ENCODE data around the gene SMURF2.

Gene SMURF2

DNA sequence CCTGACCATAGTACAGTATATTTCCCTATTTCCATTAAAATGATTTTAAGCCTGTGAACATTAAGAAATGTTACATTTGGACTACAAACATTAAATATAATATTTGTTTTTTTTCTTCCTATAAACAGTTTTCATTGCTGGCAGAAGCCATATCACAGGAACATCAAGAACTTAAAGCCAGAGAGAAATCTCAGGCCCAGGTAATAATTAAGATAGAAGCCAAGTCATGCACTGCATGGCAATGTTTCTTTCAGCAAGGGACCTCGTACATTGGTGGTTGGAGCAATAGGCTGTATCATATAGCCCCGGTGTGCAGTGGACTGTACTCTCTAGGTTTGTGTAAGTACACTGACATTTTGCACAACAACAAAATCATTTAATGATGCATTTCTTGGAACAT, 125.2 kb downstream of the SMURF2 start:
- no peak for DNase-seq

- DNase-seq: no peak
These were observed 126.8 kb downstream of the SMURF2 start for GRCh38 chr17:64535357-64535756.

- peak; percentile 35 for DNase-seq
These were observed 127.9 kb downstream of the SMURF2 start for GRCh38 chr17:64534187-64534586.

DNA sequence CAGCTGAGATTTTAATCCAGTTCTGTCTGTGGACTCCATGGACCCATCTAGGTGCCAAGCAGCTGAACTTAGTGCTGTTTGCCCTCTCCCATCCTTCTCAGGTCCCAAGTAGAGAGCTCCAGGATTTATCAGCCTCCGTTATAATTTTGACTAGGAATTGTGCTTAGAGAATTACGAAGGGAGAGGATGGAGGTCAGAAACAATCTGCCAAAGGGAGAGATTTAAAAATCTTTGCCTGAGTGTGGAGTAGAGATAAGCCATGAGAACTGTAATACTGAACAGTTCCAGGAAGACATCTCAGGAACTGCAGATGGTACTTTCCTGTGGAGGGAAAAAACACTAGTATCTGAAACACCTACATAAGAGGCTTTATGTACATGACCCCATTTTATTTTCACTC, 128.3 kb downstream of the SMURF2 start:
- DNase-seq: peak; percentile 71

DNA sequence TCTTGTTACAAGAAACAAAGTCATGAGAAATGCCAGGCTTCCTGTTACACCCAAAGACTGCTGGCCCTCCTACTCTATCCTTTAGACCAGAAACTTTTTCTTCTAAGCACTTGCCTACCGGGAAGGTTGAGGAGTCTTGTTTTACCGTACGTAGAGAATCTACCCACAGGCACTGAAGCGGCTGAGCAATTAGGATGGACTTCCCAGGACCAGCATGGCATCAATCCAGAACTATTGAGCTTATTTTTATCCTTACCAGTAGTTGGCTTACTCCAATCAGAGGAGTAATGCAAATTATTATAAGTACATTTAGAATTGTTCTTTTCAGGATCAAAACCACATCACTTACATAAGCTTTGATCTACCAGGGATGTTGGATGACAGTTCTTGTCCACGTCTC, 129.7 kb downstream of the SMURF2 start:
- DNase-seq: no peak

- DNase-seq: no peak
These were observed 130.1 kb downstream of the SMURF2 start for GRCh38 chr17:64531955-64532371.

DNA sequence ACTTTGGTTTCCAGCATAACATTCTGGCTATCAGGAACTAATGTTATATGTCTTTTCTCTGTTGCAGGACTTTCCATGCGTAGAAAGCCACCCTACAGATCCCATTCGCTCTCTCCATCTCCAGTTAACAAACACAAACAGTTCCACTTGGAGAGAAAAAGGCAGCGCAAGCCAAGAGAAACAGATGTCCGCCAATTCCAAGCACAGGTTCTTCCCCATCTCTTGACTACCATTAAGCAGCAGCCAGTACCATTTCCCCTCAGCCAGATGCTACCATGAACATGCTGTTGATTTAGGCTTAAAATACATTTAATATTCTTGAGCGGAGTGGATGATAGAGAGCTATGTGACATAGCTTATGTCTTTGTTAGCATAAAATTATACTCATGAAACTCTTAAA, 132.9 kb downstream of the SMURF2 start:
- DNase-seq: no peak

DNA sequence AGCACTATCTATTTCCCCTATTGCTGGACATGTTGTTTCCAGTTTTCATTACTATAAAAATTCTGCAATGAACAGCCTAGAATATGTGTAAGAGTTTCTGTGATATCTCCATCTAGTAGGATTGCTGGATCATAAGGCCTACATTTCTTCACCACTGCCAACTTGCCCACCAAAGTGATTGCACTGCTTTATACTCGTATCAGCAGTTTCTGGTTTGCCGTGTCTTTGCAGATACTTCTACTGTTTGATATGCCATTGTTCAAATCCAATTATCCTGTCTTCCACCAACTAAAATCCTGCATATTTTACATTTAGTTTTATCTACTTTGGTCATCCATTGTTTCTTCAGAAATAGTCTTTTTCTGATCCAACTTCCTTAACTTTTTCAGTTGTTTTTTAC, 134.2 kb downstream of the SMURF2 start:
- no peak for DNase-seq

GRCh38 chr17:64520359-64520758, 141.7 kb downstream of the SMURF2 start:
- DNase-seq: no peak

GRCh38 chr17:64519601-64520000, 142.5 kb downstream of the SMURF2 start:
- DNase-seq: no peak

- DNase-seq: no peak
These were observed 146.3 kb downstream of the SMURF2 start for GRCh38 chr17:64515829-64516228.

- DNase-seq: no peak
These were observed 146.7 kb downstream of the SMURF2 start for GRCh38 chr17:64515419-64515818.

DNA sequence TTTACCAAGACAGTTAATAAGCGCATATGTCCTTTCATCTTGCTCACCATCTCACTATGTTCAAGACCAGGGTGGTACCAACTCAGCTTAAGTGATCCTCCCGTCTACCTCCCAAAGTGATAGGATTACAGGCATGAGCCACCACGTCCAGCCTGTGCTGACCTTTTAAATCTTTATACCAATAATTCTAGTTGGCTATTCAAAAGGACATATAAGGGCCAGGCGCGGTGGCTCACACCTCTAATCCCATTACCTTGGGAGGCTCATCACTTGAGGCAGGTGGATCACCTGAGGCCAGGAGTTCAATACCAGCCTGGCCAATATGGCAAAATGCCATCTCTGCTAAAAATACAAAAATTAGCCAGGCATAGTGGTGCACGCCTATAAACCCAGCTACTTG, 152.9 kb downstream of the SMURF2 start:
- no peak for DNase-seq

- DNase-seq: no peak
These were observed 153.4 kb downstream of the SMURF2 start for GRCh38 chr17:64508683-64509082.

DNA sequence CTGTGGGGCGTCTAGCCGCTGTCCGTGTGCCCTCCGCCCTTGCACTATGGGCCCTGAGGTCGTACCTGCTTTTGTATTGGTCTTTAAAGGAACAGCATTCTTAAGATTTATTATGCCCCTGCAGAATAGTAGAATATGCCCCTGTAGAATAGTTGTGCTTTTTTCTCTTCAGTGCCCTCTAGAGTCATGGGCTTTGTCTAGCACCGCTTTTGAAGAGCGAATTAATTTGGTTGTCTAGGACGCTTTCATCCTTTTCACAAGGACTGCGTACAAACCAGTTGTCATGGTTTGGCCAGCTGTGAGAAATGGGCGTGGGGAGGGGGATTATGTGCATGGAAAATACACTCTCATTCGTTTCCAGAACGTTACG, 154.7 kb downstream of the SMURF2 start:
- peak; percentile 83 for DNase-seq

DNA sequence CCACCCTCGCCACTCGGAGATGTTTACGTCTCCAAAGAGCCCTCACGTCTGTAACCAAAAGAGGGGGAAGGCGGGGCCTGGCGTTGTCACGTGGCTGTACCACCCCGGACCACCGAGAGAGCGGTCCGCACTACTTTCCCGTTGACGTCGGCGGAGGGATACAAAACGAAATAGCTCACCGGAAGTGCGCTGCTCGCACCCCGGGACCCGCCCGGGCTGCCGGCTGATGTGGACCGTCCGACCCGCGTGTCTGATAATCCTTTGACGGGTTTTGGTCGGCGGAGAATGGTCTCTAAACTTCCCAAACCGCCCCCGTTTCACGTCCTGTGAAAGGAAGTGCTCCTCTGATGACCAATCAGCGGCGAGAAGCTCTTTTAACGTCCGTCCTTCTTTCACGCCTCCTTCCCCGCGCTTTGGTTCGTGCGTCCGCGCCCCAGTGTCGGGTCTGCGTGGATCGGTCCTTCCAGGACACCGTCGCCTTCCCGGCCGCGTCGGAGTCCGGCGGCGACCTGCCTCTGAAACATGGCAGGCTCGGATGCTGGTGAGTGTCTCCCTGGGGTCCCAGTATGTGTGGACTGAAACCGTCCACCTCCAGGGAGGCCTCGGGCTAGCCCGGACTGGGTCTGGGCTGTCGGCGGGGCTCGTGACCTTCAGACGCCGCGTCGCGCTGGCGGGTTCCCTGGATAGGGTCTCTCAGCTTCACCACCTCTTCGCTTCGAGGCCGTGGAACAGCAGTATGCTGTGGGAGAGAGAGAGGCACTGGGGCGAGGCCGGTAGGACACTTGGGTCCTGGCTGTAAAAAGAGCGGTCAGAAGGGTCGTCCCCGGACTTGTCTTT, 155.3 kb downstream of the SMURF2 start, which contains the start of gene CEP95:
Gene CEP95, plus strand, starts transcription at position 402 of the 837 bp plus-strand sequence. Its CDS starts 121 bp downstream, at position 523.
- peak; percentile 97 for DNase-seq

GRCh38 chr17:64506201-64506575, 155.9 kb downstream of the SMURF2 start, which contains the start of gene DDX5:
Gene DDX5, minus strand, starts transcription at chr17:64506289. Its CDS starts 170 bp downstream, at chr17:64506119.
- peak; percentile 96 for DNase-seq

- peak; percentile 89 for DNase-seq
These were observed 156.5 kb downstream of the SMURF2 start for GRCh38 chr17:64505340-64506200.

DNA sequence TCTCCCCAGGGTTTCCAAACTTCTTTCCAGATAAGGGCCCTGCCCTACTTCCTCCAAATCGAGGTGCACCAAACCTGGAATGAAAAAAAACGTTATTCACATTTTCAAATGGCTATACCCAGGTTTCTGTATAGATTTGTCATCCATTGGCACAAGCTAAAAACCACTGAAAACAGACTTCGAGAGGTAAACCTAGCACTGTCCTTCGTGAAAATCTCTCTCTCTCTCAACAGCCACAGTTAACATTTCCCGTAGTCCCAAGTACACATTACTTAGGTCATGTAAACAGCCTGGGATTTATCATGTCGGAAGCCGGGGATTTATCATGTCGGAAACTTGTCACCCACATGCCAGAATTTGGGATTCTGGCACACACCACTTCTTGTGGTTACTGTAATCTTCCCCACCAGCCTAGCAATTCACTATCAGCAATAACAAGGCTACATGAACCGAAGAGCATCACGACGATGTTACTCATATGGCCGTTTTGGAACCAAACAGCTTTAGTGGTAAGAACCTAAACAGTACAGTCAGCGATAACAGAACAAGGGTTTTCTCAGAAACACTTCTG, 157.3 kb downstream of the SMURF2 start:
- peak; percentile 87 for DNase-seq

- no peak for DNase-seq
These were observed 158.0 kb downstream of the SMURF2 start for GRCh38 chr17:64503821-64504768.

DNA sequence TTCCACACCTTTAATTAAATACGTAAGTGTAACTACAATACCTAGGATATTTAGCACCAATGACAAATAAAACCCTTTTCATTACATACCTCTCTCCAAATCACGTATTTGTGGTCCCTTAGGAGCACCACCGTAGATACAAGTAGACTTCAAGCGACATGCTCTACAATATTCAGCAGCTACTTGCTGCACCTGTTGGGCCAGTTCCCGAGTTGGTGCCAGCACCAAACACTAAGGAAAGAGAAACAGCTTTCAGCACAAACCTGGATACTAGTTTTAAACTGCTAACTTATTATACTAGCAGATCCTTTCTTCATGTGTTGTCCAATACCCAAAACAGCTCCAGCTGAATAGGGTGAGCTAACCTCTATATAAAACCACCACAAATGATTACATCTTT, 158.8 kb downstream of the SMURF2 start:
- no peak for DNase-seq

DNA sequence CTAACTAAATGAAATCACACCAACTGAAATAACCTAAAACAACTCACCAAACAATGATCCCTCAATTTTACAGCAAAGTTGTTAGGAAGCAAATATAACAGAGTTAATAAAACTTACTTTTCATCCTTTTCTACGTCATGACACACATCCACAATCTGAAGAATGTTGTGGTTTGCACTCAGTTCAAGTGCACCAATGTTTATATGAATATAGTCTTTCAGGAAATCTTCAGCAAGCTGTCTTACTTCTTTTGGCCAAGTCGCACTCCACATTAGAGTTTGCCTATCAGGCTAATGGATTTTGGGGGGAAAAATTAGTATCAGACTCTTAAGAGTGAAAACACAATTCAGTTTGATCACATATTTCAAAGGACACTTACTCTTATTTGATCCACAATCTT, 159.3 kb downstream of the SMURF2 start:
- no peak for DNase-seq
